Hepatic stellate cell (primary cell): ENCODE results near the gene TMED6.

Source experiments
- DNase-seq: peaks from one replicate; pipeline ENCODE4 v3.0.0; 2011; ENCODE audit warnings: low spot score

The TMED6 gene

DNA sequence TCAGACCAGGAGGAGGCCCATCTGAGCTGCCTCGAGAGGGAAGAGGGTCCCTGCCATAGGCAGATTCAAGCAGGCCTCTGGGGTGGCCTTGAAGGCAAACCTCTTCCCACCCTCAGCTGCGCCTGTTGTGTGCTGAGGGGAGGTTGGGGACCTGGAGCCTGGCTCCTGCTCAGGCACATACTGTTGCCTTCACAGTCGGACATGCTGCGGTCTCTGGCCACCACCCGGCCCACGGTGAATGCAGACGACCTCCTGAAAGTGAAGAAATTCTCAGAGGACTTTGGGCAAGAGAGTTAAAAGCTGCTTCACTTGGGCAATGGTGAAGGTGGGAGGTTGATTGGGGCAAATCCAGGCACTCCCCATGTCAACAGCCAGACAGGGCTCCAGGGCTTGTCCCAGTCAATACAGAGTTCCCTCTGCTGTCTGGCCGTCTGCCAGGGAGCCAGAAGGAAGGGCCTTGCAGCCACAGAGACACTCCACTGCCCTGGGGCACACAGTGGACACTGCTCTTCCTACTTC, 27.5 kb downstream of the TMED6 start:
- DNase-seq, result no peak

GRCh38 chr16:69323415-69323814, 28.2 kb downstream of the TMED6 start:
- DNase-seq, result no peak

GRCh38 chr16:69322343-69322742, 29.2 kb downstream of the TMED6 start:
- DNase-seq, result no peak

DNA sequence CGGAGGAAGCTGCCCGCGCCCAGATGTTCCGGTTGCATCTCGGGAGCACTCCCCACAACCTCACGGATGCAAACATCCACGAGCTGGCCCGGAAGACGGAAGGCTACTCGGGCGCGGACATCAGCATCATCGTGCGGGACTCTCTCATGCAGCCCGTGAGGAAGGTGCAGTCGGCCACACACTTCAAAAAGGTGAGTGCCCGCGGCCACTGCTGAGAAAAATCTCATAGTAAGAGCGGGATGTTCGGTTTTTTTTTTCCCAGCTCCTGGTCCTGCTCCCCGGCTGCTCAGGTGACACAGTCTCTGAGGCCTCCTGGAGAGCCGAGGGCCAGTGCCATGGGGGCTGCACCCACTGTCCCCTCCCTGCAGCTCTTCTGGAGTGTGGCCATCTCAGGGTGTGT, 30.5 kb downstream of the TMED6 start:
- no peak for DNase-seq

DNA sequence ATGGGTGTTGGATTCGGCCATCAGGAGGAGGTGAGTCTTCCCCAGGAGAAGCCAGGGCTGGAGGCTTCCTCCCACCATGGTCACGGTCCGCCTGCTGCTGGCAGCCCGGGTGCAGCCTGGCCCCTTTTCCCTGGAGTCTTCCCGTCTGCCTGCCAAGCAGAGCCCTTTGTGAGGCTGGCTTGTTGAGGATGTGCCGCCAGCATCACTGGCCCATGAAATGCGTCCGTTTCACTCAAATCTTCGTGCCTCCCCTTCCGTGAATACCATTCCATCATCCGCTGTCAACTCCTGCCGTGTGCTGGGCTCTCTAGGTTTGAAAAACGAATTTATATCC, 30.9 kb downstream of the TMED6 start:
- DNase-seq, result no peak

DNA sequence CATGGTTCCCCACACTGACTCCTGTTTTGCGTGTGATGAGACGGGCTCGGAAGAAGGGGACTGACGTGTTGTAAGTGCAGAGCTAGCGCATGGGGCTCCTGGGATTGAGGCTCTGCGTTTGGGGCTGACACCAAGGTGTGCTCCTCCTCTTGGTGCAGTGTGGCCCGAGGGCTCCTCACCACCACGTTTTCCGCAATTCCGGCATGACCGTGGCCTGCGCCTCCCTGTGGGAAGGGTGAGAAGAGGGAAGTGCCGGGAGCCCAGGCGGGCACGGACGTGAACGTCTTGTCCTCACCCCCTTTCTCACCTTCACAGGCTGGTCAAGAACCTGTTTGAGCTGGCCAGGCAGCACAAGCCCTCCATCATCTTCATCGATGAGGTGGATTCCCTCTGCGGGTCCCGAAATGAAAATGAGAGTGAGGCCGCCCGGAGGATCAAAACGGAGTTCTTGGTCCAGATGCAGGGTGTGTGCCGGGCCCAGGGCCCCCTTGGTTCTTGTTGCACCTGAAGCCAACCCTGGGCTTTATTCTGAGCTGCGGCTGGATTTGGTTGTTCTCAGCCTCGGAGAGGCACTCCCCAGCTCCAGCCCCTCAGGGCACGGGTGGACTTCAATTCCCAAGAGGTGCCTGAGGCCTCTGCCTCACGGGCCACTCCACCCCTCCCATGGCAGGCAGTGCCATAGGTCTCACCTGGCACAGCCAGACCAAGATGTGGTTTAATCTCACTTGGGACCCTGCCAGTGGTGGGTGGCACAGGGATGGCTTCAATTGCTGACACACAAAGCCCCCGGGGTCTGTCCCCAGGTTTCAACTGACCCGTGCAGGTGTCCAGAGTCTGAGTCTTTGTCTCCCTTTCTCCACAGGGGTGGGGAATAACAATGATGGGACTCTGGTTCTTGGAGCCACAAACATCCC, 31.5 kb downstream of the TMED6 start:
- no peak for DNase-seq

GRCh38 chr16:69319381-69319780, 32.2 kb downstream of the TMED6 start:
- no peak for DNase-seq

GRCh38 chr16:69318911-69319289, 32.7 kb downstream of the TMED6 start:
- no peak for DNase-seq

- no peak for DNase-seq
Measured at GRCh38 chr16:69318177-69318910, 33.2 kb downstream of the TMED6 start.

DNA sequence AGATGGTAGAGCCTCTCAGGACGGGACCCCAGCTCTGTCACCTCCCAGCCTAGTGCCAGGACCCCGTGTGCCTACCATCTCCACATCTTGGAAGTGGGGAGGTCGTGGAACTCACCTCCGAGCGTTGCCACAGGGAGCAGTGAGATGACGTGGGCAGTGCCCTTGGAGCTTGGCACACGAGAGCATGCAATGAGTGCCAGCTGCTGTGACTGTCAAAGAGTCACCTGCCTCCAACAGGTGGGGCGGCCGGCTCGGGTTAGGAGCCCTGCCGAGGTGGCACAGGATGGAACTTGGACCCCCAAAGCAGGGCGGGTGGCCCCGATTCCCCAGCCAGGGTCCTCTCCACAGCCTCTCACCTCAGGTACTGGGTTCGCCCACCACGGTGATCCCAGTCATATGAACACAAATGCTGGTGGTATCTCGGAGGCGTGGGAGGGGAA, 35.0 kb downstream of the TMED6 start:
- DNase-seq, result no peak

GRCh38 chr16:69315486-69316311, 35.9 kb downstream of the TMED6 start:
- DNase-seq, result no peak

GRCh38 chr16:69314534-69314933, 37.1 kb downstream of the TMED6 start:
- DNase-seq, result no peak

GRCh38 chr16:69313469-69313868, 38.1 kb downstream of the TMED6 start:
- DNase-seq, result no peak

- DNase-seq, result peak; percentile 55
Measured at GRCh38 chr16:69311533-69312387, 39.8 kb downstream of the TMED6 start.

DNA sequence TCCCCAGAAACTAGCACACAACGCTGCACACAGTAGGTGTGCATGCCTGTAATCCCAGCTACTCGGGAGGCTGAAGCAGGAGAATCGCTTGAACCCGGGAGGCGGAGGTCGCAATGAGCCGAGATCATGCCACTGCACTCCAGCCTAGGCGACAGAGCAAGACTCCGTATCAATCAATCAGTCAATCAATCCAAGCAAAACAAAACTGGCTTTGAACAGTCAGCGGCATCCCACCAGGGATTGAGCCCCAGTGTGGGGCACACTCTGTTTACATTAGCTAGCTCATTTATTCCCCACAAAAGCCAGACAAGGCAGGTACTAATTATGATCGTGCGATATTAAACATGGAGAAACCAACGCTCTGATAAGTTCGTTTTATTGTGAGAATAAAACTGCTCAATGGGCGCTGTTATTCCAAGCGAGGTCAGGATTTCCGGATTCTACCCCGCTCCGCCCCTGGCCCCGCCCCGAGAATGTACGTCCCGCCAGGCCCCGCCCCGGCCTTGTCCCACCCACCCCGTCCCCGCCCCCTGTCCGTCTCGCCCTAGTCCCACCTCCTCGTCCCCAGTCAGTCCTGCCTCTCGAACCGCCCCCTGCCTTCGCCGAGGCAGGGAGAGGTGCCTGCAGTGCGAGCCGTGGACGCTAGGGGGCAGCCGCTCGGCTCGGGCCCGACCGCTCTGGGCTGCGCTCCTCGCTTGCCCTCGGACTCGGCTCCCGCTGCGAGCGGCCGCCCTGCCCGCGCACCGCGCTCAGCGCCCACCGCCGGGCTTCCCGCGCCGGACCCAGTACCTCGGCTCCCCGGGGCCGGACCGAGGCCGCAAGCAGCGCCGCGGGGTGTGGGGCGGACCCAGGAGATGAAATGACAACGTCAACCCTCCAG, 40.7 kb downstream of the TMED6 start, which contains the start of gene VPS4A:
TSS of gene VPS4A (plus strand) at position 698 of the 880 bp plus-strand sequence. CDS start at position 860, 162 bp downstream.
- DNase-seq, result peak; percentile 96

GRCh38 chr16:69309316-69309715, 42.3 kb downstream of the TMED6 start:
- DNase-seq, result no peak

GRCh38 chr16:69307856-69308255, 43.7 kb downstream of the TMED6 start:
- no peak for DNase-seq

- no peak for DNase-seq
Measured at GRCh38 chr16:69307091-69307490, 44.5 kb downstream of the TMED6 start.

DNA sequence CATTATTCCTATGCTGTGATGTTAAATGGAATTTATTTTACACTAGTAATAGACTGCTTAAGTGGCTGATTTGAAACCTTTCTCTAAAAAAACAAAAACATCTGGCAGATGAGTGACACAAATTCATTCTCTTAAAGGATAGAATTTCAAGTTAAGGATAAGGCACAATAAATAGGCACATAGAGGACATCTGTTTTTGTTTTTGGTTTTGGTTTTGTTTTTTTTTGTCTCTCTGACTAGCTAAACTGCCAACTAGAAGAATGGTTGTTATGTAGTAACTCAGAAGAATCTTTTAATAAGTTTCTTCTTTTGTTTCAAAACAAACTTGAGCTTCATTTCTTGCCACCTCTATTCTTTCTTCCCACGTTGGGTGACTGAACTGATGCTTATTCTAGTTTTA, 45.6 kb downstream of the TMED6 start:
- DNase-seq, result no peak

DNA sequence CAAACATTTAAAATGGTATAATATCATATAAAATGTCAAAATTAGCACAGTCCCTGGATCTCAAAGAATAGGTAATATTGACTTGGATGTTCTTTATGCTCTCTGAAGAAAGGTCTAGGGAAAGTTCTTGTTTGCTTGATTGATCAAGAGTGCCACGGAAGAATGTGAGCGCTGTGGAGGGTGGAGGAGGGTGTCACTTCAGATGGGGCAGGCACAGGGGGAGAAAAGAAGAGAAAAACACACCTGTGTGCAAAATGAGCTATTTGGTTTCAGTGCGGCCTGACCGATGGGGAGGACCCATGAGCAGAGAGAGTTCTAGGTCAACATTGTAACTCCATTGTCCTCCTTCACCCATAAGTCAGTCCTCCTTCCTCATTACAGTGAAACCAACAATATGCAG, 49.3 kb downstream of the TMED6 start:
- no peak for DNase-seq
